Pancreas (tissue), 10 donors: ENCODE measurements around the gene FGF7. TPM values are rescaled to one million over a fixed set of nuclear protein-coding genes. Genes with fewer than 3 reads are reported as not detected.

Experiments used
- ATAC-seq, 4 donors: fragments of 200-7000 bp; cut with Tn5 transposase; one replicate each; pipeline versions ENCODE4 v1.8.0 to v1.9.1; 2020; ENCODE audit warnings: mild to moderate bottlenecking in 4 of 4, moderate library complexity in 4 of 4
- DNase-seq, 6 donors: peaks; one replicate each; pipeline ENCODE4 v3.0.0-alpha.2; 2020
- FAIRE-seq: peaks from 2 replicates; lab custom pipeline; 2012; peaks lifted over from hg19 to GRCh38; lab: Jason Lieb, UNC
- H3K27ac ChIP-seq, 4 donors: fragments of 200-600 bp; sonication (generic); 1 replicate in 3 of 4; 2 replicates in 1 of 4; pipeline versions ENCODE4 v1.5.0 to v1.8.0; 2020
- H3K27me3 ChIP-seq, 4 donors: fragments of 200-600 bp; one replicate each; pipeline ENCODE4 v1.8.0; 2021
- H3K36me3 ChIP-seq, 3 donors: fragments of 200-600 bp; sonication (generic) in 1 of 3; one replicate each; pipeline versions ENCODE4 v1.5.0 to v1.8.0; 2020 to 2021
- H3K4me1 ChIP-seq, 3 donors: fragments of 200-600 bp; one replicate each; pipeline ENCODE4 v1.8.0; 2021
- H3K4me3 ChIP-seq, 4 donors: fragments of 200-600 bp; sonication (generic) in 2 of 4; one replicate each; pipeline versions ENCODE4 v1.5.0 to v1.8.0; 2020 to 2021
- H3K9me3 ChIP-seq, 4 donors: fragments of 200-600 bp; one replicate each; pipeline ENCODE4 v1.8.0; 2021
- WGBS, 2 donors: extraction: QIAGEN DNeasy Blood & Tissue Kit; methylation state at CpG; one replicate each; pipeline ENCODE4 v1.1.7; 2013; 5-methylcytosine and 5-hydroxymethylcytosine counted together
- intact Hi-C, 3 donors: fragments of 100-400 bp; cut with DNase I; formaldehyde crosslinking; loops; one replicate each; pipeline versions ENCODE4 v1.11.1 to v1.14.2; 2022
- polyA plus RNA-seq, 2 donors: library from polyadenylated mRNA; stranded (reverse); fragments of 200-250 nt; gene quantifications; one replicate each; pipeline ENCODE4 v1.2.3, GENCODE V29; 2013
- total RNA-seq, 6 donors: library from RNA; stranded (reverse); fragmentation: NEBNext Ultra II Directional in 4 of 6; extraction: Animal tissue kit (Norgen Biotek cat#: 25700) in 4 of 6; gene quantifications; one replicate each; pipeline versions ENCODE4 v1.2.1 to v1.2.4, GENCODE V29; 2021 to 2023
- TF ChIP-seq, protein P1 (sequence below), 4 donors: fragments of 200-600 bp; sonication (generic) in 3 of 4; IDR thresholded peaks; one replicate each; pipeline versions ENCODE4 v1.5.0 to v1.8.0; 2021; ENCODE audit warnings: antibody characterized with exemption in 4 of 4
- donor health status: healthy with polysubstance abuse.
- donor health status: DM: no; HTN: no; CAD: no; lungs with moderate emphysema.
- donor health status: DM: no; HTN: no; CAD: no.
- donor health status: control.
- donor health status: control.
- donor health status: Bipolar disorder and iron deficiency.
- donor health status: DM: yes; HTN: yes; CAD: no.
- donor health status: DM: no; HTN: no; CAD: no.
- donor health status: DM: no; HTN: no; CAD: no.
- donor health status: DM: yes; HTN: yes; CAD: no.

The FGF7 gene
- total and polyA plus RNA-seq, 8 donors = 1.2 to 14.4 (median 4.9) TPM

- 91 to 97% methylated on average over 2 of the region's 2 CpGs for WGBS, 2 donors
- DNase-seq (no peak), FAIRE-seq (peak; percentile 39), ATAC-seq (no peak)
- Histone ChIP-seq H3K27ac (no peak overlapping the region), H3K4me1 (peaks cover 0 to 5% (median 0%) of the 10 kb centered on the region in 3 donors), H3K27me3 (no peaks in the 10 kb centered on the region), H3K36me3 (no peaks in the 10 kb centered on the region), H3K4me3 (no peak overlapping the region), H3K9me3 (no peaks in the 10 kb centered on the region)
- intact Hi-C loops = no loop called here
- TF ChIP-seq, protein P1, sequence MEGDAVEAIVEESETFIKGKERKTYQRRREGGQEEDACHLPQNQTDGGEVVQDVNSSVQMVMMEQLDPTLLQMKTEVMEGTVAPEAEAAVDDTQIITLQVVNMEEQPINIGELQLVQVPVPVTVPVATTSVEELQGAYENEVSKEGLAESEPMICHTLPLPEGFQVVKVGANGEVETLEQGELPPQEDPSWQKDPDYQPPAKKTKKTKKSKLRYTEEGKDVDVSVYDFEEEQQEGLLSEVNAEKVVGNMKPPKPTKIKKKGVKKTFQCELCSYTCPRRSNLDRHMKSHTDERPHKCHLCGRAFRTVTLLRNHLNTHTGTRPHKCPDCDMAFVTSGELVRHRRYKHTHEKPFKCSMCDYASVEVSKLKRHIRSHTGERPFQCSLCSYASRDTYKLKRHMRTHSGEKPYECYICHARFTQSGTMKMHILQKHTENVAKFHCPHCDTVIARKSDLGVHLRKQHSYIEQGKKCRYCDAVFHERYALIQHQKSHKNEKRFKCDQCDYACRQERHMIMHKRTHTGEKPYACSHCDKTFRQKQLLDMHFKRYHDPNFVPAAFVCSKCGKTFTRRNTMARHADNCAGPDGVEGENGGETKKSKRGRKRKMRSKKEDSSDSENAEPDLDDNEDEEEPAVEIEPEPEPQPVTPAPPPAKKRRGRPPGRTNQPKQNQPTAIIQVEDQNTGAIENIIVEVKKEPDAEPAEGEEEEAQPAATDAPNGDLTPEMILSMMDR (IDR thresholded peaks at IDR 0.05) = no peak
Measured at GRCh38 chr15:49436751-49437150, 13.7 kb downstream of the FGF7 start.

DNA sequence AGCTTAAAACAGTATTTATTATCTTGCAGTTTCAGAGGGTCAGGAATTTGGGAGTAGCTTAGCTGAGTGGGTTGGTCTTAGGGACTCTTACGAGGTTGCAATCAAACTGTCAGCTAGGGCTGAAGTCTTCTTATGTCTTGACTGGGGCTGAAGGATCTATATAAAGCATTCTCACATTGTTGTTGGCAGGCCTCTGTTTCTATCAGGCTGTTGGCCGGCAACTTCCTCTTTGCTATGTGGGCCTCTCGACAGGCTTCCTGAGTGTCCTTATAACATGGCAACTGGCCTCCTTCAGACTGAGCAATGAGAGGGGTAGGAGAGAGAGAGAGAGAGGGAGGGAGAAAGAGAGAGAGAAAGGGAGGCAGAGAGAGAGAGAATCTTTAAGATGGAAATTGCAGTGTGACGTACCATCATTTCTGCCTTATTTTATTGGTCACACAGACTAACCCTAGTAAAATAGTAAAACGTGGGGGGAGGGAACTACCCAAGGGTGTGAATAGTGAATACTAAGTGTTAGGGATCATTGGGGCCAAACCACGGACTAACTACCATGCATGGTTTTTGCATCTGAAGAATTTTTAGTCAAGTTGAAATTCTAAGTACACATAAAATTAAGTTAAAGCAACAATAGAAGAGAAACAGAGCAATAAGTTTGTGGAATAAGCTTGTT, 16.1 kb downstream of the FGF7 start:
- WGBS, 2 donors = 79 to 82% methylated on average over 6 of the region's 6 CpGs
- FAIRE-seq (no peak), ATAC-seq (peak in 2 of 4 donors; percentile 44 to 57), DNase-seq (peak in 1 of 6 donors; percentile 3)
- Histone ChIP-seq H3K27ac (no peak overlapping the region), H3K4me1 (peaks cover 0 to 5% (median 0%) of the 10 kb centered on the region in 3 donors), H3K27me3 (no peaks in the 10 kb centered on the region), H3K36me3 (no peaks in the 10 kb centered on the region), H3K4me3 (no peak overlapping the region), H3K9me3 (no peaks in the 10 kb centered on the region)
- TF ChIP-seq, protein P1 (IDR thresholded peaks at IDR 0.05) = no peak
- intact Hi-C loops = no loop called here

- DNase-seq = no peak
- intact Hi-C loops = no loop called here
- TF ChIP-seq, protein P1 (IDR thresholded peaks at IDR 0.05) = no peak
- Histone ChIP-seq H3K27me3 (no peaks in the 10 kb centered on the region), H3K9me3 (no peaks in the 10 kb centered on the region), H3K36me3 (no peaks in the 10 kb centered on the region), H3K27ac (no peak overlapping the region), H3K4me1 (peaks cover 0 to 5% (median 0%) of the 10 kb centered on the region in 3 donors), H3K4me3 (no peak overlapping the region)
- ATAC-seq = no peak
- FAIRE-seq = no peak
- 63 to 83% methylated on average over 5 of the region's 5 CpGs for WGBS, 2 donors
Measured at GRCh38 chr15:49439678-49440395, 16.8 kb downstream of the FGF7 start.

DNA sequence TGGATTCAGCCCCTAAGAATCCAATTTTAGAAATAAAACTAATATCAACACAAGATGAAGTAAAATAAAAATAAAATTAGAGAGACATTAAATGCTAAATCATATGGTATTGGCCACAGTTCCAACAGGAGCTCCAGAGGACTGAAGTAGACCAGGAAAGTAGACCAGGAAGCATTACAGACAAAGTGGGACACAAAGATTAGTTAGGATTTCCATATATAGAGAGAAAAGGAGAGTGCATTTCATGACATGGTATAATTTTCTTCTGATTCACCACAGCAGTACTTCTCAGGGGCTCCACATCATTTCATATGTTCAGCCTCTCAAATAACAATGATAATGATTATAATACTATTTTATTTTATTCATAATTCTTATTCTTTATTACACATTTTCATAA, 18.3 kb downstream of the FGF7 start:
- intact Hi-C loops = no loop called here
- Histone ChIP-seq H3K9me3 (no peaks in the 10 kb centered on the region), H3K27me3 (no peaks in the 10 kb centered on the region), H3K36me3 (no peaks in the 10 kb centered on the region), H3K4me3 (no peak overlapping the region), H3K4me1 (no peaks in the 10 kb centered on the region), H3K27ac (no peak overlapping the region)
- DNase-seq (no peak), ATAC-seq (no peak), FAIRE-seq (no peak)
- TF ChIP-seq, protein P1 (IDR thresholded peaks at IDR 0.05) = no peak

- H3K27ac ChIP-seq = no peak overlapping the region
- WGBS, 2 donors = 92% methylated on average over 1 of the region's 1 CpG
- H3K9me3 ChIP-seq = no peaks in the 10 kb centered on the region
- no peak for FAIRE-seq
- H3K36me3 ChIP-seq = no peaks in the 10 kb centered on the region
- TF ChIP-seq, protein P1 (IDR thresholded peaks at IDR 0.05) = no peak
- H3K4me3 ChIP-seq = no peak overlapping the region
- intact Hi-C loops = no loop called here
- no peaks in the 10 kb centered on the region for H3K4me1 ChIP-seq
- ATAC-seq = no peak
- H3K27me3 ChIP-seq = no peaks in the 10 kb centered on the region
- DNase-seq = no peak
Measured at GRCh38 chr15:49441816-49442215, 18.8 kb downstream of the FGF7 start.
